ENCODE data around the gene NGLY1. TPM values are rescaled to one million over a fixed set of nuclear protein-coding genes. Genes with fewer than 3 reads are reported as not detected.

Gene NGLY1
- total RNA-seq, 2 donors from 2014 or later = 50.3 to 50.5 TPM

DNA sequence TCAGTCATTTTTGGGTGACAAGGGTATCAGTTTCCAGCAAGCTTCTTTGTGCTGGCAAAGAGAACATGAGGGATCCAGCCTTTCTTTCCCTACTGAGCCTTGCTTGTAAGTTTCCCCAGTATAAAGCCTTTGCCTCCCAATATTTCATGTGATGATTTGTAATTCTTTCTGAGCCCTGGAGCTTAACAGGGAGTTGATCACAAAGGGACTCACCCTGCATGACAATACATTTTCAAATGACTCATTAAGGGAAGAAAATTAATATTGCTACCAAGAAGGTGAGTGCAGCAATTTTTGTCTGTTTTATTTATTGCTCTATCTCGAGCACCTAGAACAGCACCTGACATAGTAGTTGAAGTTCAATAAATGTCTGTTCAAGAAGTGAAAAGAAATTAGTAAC lies 34.4 kb upstream of the NGLY1 start:
- Histone ChIP-seq H3K27ac (no peak overlapping the region), H3K4me1 (no peaks in the 10 kb centered on the region), H3K36me3 (no peaks in the 10 kb centered on the region), H3K9ac (ENCODE audit: low read depth in 2 of 2, low read length in 2 of 2) (no peak overlapping the region), H3K4me3 (no peak overlapping the region), H3K27me3 (no peaks in the 10 kb centered on the region), H3K9me3 (no peaks in the 10 kb centered on the region)
- DNase-seq = no peak
- intact Hi-C loops (cut with DNase I) = no loop called here
- TF ChIP-seq CTCF (IDR thresholded peaks at IDR 0.05) = no peak

DNA sequence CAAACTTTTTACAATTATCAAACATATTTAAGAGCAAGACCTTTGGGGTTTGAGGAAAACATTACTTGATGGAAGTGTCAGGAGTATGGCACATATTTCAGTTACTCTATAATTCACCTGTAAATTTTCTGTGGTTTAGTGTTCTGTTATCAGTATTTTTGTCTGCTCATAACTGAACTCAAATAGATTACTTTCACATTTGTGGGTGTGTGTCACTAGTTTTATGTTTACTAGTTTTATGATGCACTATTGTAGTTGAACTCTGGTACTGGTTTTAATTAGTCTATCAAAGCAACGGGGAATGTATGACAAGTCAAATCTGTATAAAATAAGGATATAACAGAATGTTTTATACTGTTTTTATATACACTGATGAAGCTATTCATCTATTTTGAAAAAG lies 33.9 kb upstream of the NGLY1 start:
- no peak for TF ChIP-seq CTCF (IDR thresholded peaks at IDR 0.05)
- Histone ChIP-seq H3K27me3 (no peaks in the 10 kb centered on the region), H3K9ac (ENCODE audit: low read depth in 2 of 2, low read length in 2 of 2) (no peak overlapping the region), H3K27ac (no peak overlapping the region), H3K36me3 (no peaks in the 10 kb centered on the region), H3K4me3 (no peak overlapping the region), H3K4me1 (no peaks in the 10 kb centered on the region), H3K9me3 (no peaks in the 10 kb centered on the region)
- no peak for DNase-seq
- intact Hi-C loops (cut with DNase I) = no loop called here

GRCh38 chr3:25812644-25813043 lies 29.4 kb upstream of the NGLY1 start:
- Histone ChIP-seq H3K27ac (no peak overlapping the region), H3K27me3 (no peaks in the 10 kb centered on the region), H3K4me3 (no peak overlapping the region), H3K9me3 (no peaks in the 10 kb centered on the region), H3K4me1 (no peaks in the 10 kb centered on the region), H3K9ac (ENCODE audit: low read depth in 2 of 2, low read length in 2 of 2) (no peak overlapping the region), H3K36me3 (no peaks in the 10 kb centered on the region)
- TF ChIP-seq CTCF (IDR thresholded peaks at IDR 0.05) = no peak
- no peak for DNase-seq
- intact Hi-C loops (cut with DNase I) = no loop called here

DNA sequence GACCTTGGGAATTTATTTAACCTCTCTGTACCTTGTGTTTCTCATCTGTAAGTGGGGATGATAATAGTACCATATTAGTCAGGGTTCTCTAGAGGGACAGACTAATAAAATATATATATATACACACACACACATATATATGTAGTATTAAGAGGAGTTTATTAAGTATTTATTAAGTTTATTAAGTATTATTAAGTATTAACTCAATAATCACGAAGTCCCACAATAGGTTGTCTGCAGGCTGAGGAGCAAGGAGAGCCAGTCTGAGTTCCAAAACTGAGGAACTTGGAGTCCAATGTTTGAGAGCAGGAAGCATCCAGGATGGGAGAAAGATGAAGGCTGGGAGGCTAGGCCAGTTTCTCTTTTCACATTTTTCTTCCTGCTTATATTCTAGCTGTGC lies 21.4 kb upstream of the NGLY1 start:
- no peak overlapping the region for H3K27ac ChIP-seq
- H3K4me1 ChIP-seq = no peaks in the 10 kb centered on the region
- H3K9ac ChIP-seq (ENCODE audit: low read depth in 2 of 2, low read length in 2 of 2) = no peak overlapping the region
- no peak for DNase-seq
- H3K4me3 ChIP-seq = no peak overlapping the region
- intact Hi-C loops (cut with DNase I) = no loop called here
- no peaks in the 10 kb centered on the region for H3K27me3 ChIP-seq
- no peaks in the 10 kb centered on the region for H3K36me3 ChIP-seq
- H3K9me3 ChIP-seq = no peaks in the 10 kb centered on the region
- no peak for TF ChIP-seq CTCF (IDR thresholded peaks at IDR 0.05)

DNA sequence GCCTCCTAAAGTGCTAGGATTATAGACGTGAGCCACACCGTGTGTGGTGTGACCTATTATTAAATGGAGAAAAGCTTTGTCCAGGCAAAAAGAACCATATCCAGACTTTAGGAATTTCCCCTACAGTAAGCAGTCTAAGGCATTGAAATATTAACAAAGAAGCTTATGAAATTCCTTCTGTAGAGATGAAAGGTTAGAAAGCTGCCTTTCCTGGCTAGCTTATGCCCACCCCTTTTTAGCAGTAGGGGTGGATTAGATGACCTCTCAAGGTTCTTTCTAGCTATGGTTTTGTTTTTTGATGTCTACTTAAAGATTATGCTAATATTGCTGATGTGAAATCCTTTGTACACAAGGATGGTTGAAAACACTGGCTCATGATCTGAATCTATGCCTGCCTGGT lies 20.6 kb upstream of the NGLY1 start:
- TF ChIP-seq CTCF (IDR thresholded peaks at IDR 0.05) = no peak
- Histone ChIP-seq H3K9ac (ENCODE audit: low read depth in 2 of 2, low read length in 2 of 2) (no peak overlapping the region), H3K9me3 (no peaks in the 10 kb centered on the region), H3K4me3 (no peak overlapping the region), H3K4me1 (no peaks in the 10 kb centered on the region), H3K27ac (no peak overlapping the region), H3K27me3 (no peaks in the 10 kb centered on the region), H3K36me3 (no peaks in the 10 kb centered on the region)
- intact Hi-C loops (cut with DNase I) = no loop called here
- no peak for DNase-seq

GRCh38 chr3:25801786-25802185 lies 18.5 kb upstream of the NGLY1 start:
- no peak for TF ChIP-seq CTCF (IDR thresholded peaks at IDR 0.05)
- intact Hi-C loops (cut with DNase I) = no loop called here
- H3K9ac ChIP-seq (ENCODE audit: low read depth in 2 of 2, low read length in 2 of 2) = no peak overlapping the region
- H3K4me3 ChIP-seq = no peak overlapping the region
- H3K27me3 ChIP-seq = no peaks in the 10 kb centered on the region
- H3K36me3 ChIP-seq = no peaks in the 10 kb centered on the region
- DNase-seq = no peak
- H3K9me3 ChIP-seq = no peaks in the 10 kb centered on the region
- H3K27ac ChIP-seq = no peak overlapping the region
- H3K4me1 ChIP-seq = no peaks in the 10 kb centered on the region
